ENCODE results near the gene RBBP9.

RBBP9 gene

GRCh38 chr20:18497603-18498002, 578 bp upstream of the RBBP9 start:
- H3K4me2 ChIP-seq (ENCODE audit: low read length), result peak overlapping the region; percentile 77
- H3K9me3 ChIP-seq (ENCODE audit: low read length), result no peaks in the 10 kb centered on the region
- H4K20me1 ChIP-seq (ENCODE audit: insufficient read depth, low read length), result no peaks in the 10 kb centered on the region
- no peaks in the 10 kb centered on the region for H3K27me3 ChIP-seq (ENCODE audit: insufficient read depth, low read length)
- H3K4me3 ChIP-seq (ENCODE audit: low read depth, low read length, poor library complexity, severe bottlenecking), result peak overlapping the region; percentile 86
- no peaks in the 10 kb centered on the region for H3K79me2 ChIP-seq (ENCODE audit: insufficient read depth, low read length)
- peaks cover 9% of the 10 kb centered on the region; the same call in 1 of the 2 replicates for H3K36me3 ChIP-seq (ENCODE audit: insufficient read depth, low read length)
- no peak overlapping the region for H3K27ac ChIP-seq (ENCODE audit: low read depth, low read length, poor library complexity, severe bottlenecking)
- TF ChIP-seq CTCF (IDR thresholded peaks at IDR 0.05; ENCODE audit: low read length), result no peak
- TF ChIP-seq EZH2 (IDR thresholded peaks at IDR 0.05; ENCODE audit: borderline replicate concordance, low read length), result no peak
- no peaks in the 10 kb centered on the region for H3F3A ChIP-seq (ENCODE audit: insufficient read depth, low read length)
- H2AFZ ChIP-seq (ENCODE audit: low read length), result peak overlapping the region; percentile 82
- peaks cover 15% of the 10 kb centered on the region for H3K4me1 ChIP-seq (ENCODE audit: insufficient read depth, low read length, severe bottlenecking)
- H3K9ac ChIP-seq (ENCODE audit: low read length), result peak overlapping the region; percentile 82; the same call in 1 of the 2 replicates
- H3K9me2 ChIP-seq (ENCODE audit: low read depth, low read length), result no peaks in the 10 kb centered on the region

- Histone ChIP-seq H3K4me1 (ENCODE audit: insufficient read depth, low read length, severe bottlenecking) (peaks cover 15% of the 10 kb centered on the region), H3K27ac (ENCODE audit: low read depth, low read length, poor library complexity, severe bottlenecking) (no peak overlapping the region), H3K9me3 (ENCODE audit: low read length) (no peaks in the 10 kb centered on the region), H3K9ac (ENCODE audit: low read length) (peak overlapping the region; percentile 82), H3K27me3 (ENCODE audit: insufficient read depth, low read length) (no peaks in the 10 kb centered on the region), H3K36me3 (ENCODE audit: insufficient read depth, low read length) (peaks cover 9% of the 10 kb centered on the region; the same call in 1 of the 2 replicates), H3K4me2 (ENCODE audit: low read length) (peak overlapping the region; percentile 77), H3F3A (ENCODE audit: insufficient read depth, low read length) (no peaks in the 10 kb centered on the region), H2AFZ (ENCODE audit: low read length) (peak overlapping the region; percentile 32; the same call in 1 of the 2 replicates), H3K9me2 (ENCODE audit: low read depth, low read length) (no peaks in the 10 kb centered on the region), H4K20me1 (ENCODE audit: insufficient read depth, low read length) (no peaks in the 10 kb centered on the region), H3K4me3 (ENCODE audit: low read depth, low read length, poor library complexity, severe bottlenecking) (peak overlapping the region; percentile 86), H3K79me2 (ENCODE audit: insufficient read depth, low read length) (no peaks in the 10 kb centered on the region)
- TF ChIP-seq CTCF (IDR thresholded peaks at IDR 0.05; ENCODE audit: low read length), result no peak
Measured at GRCh38 chr20:18496042-18496441, 983 bp downstream of the RBBP9 start.

- Histone ChIP-seq H3K36me3 (ENCODE audit: insufficient read depth, low read length) (peaks cover 36% of the 10 kb centered on the region), H3K9me3 (ENCODE audit: low read length) (no peaks in the 10 kb centered on the region), H3F3A (ENCODE audit: insufficient read depth, low read length) (no peaks in the 10 kb centered on the region)
Measured at GRCh38 chr20:18488301-18488700, 8.7 kb downstream of the RBBP9 start.

More at GRCh38 chr20:18488301-18488700, 8.7 kb downstream of the RBBP9 start:
- no peak overlapping the region for H3K4me3 ChIP-seq (ENCODE audit: low read depth, low read length, poor library complexity, severe bottlenecking)
- H3K4me1 ChIP-seq (ENCODE audit: insufficient read depth, low read length, severe bottlenecking), result no peaks in the 10 kb centered on the region
- H4K20me1 ChIP-seq (ENCODE audit: insufficient read depth, low read length), result no peaks in the 10 kb centered on the region
- H3K27me3 ChIP-seq (ENCODE audit: insufficient read depth, low read length), result no peaks in the 10 kb centered on the region
- TF ChIP-seq EZH2 (IDR thresholded peaks at IDR 0.05; ENCODE audit: borderline replicate concordance, low read length) (no peak), CTCF (IDR thresholded peaks at IDR 0.05; ENCODE audit: low read length) (no peak)
- H2AFZ ChIP-seq (ENCODE audit: low read length), result no peak overlapping the region
- H3K9me2 ChIP-seq (ENCODE audit: low read depth, low read length), result no peaks in the 10 kb centered on the region
- no peak overlapping the region for H3K9ac ChIP-seq (ENCODE audit: low read length)
- H3K4me2 ChIP-seq (ENCODE audit: low read length), result no peak overlapping the region
- H3K79me2 ChIP-seq (ENCODE audit: insufficient read depth, low read length), result no peaks in the 10 kb centered on the region
- no peak overlapping the region for H3K27ac ChIP-seq (ENCODE audit: low read depth, low read length, poor library complexity, severe bottlenecking)
